Measurements from ENCODE around the gene SH3RF3. TPM values are rescaled to one million over a fixed set of nuclear protein-coding genes. Genes with fewer than 3 reads are reported as not detected.
A peak's percentile ranks its signal among the peaks of the same experiment; 100 is the strongest.

Gene SH3RF3
- total RNA-seq, result under 1 TPM; 0.27 to 0.31 TPM
- polyA plus RNA-seq, result 0.24 TPM

DNA sequence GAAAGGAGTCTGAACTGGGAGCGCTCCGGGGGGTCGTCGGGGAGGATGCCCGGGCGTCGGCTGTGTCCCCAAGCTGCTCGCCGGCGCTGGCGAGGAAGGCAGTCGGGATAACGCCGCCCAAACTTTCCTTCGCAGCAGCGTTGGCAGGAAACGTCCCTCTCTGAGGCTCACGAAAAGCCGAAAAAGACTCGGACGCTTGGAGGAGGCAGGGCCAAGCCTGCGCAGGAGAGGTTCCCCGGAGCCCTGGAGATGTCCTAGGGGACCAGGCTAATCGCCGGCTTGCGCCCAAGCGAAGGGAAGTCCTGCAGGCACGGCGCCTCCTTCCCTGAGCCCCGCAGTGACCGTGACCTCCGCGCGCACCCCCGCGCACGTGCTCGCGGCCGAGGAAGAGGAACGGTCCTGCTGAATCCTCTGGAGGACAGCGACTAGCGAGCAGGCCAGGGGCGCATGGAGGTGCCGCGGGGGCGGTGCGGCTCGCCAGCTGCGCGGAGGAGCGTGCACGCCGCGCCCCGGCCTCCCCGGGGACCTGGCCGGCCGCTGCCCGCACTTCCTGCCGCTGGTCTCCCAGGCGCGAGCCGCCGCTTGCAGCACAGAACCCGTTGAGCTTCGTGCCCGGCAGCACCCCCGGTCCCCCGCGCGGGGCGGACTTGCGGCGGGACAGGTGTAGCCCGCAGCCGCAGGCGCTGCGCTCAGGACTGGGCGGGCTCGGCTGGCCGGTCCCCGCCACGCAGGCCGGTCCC, at the start of gene SH3RF3:
TSS of gene SH3RF3 (plus strand) at position 590 of the 740 bp plus-strand sequence.
- peak in 2 of 5 donors; percentile 13 to 41 for DNase-seq
- Histone ChIP-seq H3K4me3 (ENCODE audit: low read length) (peak within 1 kb of the TSS; percentile 63), H3K27me3 (ENCODE audit: insufficient read depth, low read length, poor library complexity, severe bottlenecking) (no peaks in the 10 kb centered on the region), H3K27ac (ENCODE audit: low read depth, low read length) (no peak within 1 kb of the TSS), H3K36me3 (ENCODE audit: insufficient read depth, low read length) (no peaks in the 10 kb centered on the region), H3K4me1 (ENCODE audit: insufficient read depth, low read length) (peaks cover 10% of the 10 kb centered on the region), H3K9me3 (ENCODE audit: low read length) (no peaks in the 10 kb centered on the region)
- ChIA-PET POLR2A (interaction anchor here (2.1 kb wide), 1 partner anchor 97 kb away, joined by 11 read pairs; no protein-coding TSS in a partner anchor), CTCF (interaction anchor here (0.6 to 2.0 kb wide), 7 partner anchors 67 to 381 kb away, joined by 3 to 14 read pairs (median 3); no protein-coding TSS in a partner anchor)
- H3K4me1 Mint-ChIP-seq, result peaks cover 11 to 17% (median 16%) of the 10 kb centered on the region in 3 donors
- no peaks in the 10 kb centered on the region for H3K9me3 Mint-ChIP-seq
- peak within 1 kb of the TSS; percentile 82 to 88 (median 86) for H3K4me3 Mint-ChIP-seq
- no peaks in the 10 kb centered on the region for H3K36me3 Mint-ChIP-seq
- peak within 1 kb of the TSS in 3 of 8 donors; percentile 67 to 70 (median 68) for H3K27ac Mint-ChIP-seq
- H3K27me3 Mint-ChIP-seq, result peaks cover 29 to 59% of the 10 kb centered on the region in 2 donors

DNA sequence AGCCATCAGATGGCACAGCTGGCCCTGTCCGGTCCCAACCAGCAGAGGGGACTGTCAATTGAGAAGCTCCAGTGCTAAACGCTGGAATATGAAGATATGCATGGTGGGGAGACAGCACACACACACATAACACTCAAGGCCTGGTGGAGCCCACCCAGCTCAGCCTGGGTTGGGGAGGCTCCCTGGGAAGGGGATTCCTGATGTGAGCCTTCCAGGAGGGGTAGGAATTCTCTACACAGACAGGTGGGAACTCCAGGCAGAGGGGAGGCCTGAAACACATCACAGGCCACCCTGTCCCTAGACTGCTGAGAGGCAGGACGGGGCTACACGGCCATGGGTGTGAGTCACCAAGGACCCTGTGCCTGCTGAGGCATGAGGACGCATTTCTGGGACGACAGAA, 49.4 kb upstream of the SH3RF3 start:
- H3K36me3 ChIP-seq (ENCODE audit: insufficient read depth, low read length), result no peaks in the 10 kb centered on the region
- H3K4me1 ChIP-seq (ENCODE audit: insufficient read depth, low read length), result no peaks in the 10 kb centered on the region
- no peaks in the 10 kb centered on the region for H3K9me3 ChIP-seq (ENCODE audit: low read length)
- ChIA-PET POLR2A (no interaction called here), CTCF (no interaction called here)
- peak overlapping the region in 1 of 8 donors; percentile 50 for H3K27ac Mint-ChIP-seq
- H3K9me3 Mint-ChIP-seq, result no peaks in the 10 kb centered on the region
- H3K27ac ChIP-seq (ENCODE audit: low read depth, low read length), result no peak overlapping the region
- H3K4me3 ChIP-seq (ENCODE audit: low read length), result no peak overlapping the region
- no peaks in the 10 kb centered on the region for H3K27me3 ChIP-seq (ENCODE audit: insufficient read depth, low read length, poor library complexity, severe bottlenecking)
- H3K4me1 Mint-ChIP-seq, result peaks cover 0 to 11% (median 6%) of the 10 kb centered on the region in 3 donors
- no peak for DNase-seq
- H3K4me3 Mint-ChIP-seq, result no peak overlapping the region
- no peaks in the 10 kb centered on the region for H3K36me3 Mint-ChIP-seq
- peaks cover 5 to 7% of the 10 kb centered on the region in 2 donors for H3K27me3 Mint-ChIP-seq

DNA sequence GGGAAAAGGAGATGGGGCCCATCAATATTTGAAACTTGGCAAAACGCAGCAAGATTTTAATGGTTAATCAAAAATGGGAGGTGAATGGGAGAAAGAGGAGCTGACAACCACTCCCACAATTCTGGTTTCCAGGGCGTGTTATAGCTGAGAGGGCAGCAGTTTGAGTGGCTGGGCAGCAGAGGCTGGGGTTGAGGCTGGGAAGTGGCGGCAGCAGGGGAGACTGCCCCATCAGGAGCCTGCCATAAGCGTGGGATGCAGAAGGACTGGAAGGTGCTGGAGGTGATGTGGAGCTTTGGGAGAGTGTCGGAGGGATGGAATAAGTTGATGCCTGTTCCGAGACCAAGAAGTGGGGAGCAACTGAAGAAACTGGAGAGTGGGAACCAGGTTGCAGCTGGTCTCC, 48.9 kb upstream of the SH3RF3 start:
- Histone ChIP-seq H3K36me3 (ENCODE audit: insufficient read depth, low read length) (no peaks in the 10 kb centered on the region), H3K27ac (ENCODE audit: low read depth, low read length) (no peak overlapping the region), H3K27me3 (ENCODE audit: insufficient read depth, low read length, poor library complexity, severe bottlenecking) (no peaks in the 10 kb centered on the region), H3K9me3 (ENCODE audit: low read length) (no peaks in the 10 kb centered on the region), H3K4me3 (ENCODE audit: low read length) (no peak overlapping the region), H3K4me1 (ENCODE audit: insufficient read depth, low read length) (no peaks in the 10 kb centered on the region)
- Mint-ChIP-seq H3K27ac (no peak overlapping the region), H3K9me3 (no peaks in the 10 kb centered on the region), H3K36me3 (no peaks in the 10 kb centered on the region), H3K4me1 (peaks cover 0 to 11% (median 6%) of the 10 kb centered on the region in 3 donors), H3K4me3 (no peak overlapping the region), H3K27me3 (peaks cover 5 to 7% of the 10 kb centered on the region in 2 donors)
- POLR2A ChIA-PET, result no interaction called here
- CTCF ChIA-PET, result no interaction called here
- no peak for DNase-seq

DNA sequence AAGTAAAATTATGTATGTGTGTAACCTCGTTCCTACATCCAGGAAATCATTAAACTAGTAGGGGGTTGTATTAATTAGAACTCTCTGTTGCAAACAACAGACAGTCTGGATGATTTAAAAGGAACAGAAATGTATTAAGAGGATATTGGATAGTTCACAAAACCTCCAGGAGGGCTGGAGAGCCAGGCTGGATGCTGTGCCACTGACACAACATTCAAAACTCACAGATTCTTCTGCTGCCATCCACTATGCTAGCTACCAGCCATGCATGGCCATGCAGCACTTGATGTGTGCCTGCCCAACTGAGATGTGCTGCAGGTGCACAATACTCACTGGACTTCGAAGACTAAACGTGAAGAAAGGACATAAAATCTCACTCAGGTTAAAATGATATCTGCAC, 48.2 kb upstream of the SH3RF3 start:
- DNase-seq, result no peak
- Histone ChIP-seq H3K4me1 (ENCODE audit: insufficient read depth, low read length) (no peaks in the 10 kb centered on the region), H3K36me3 (ENCODE audit: insufficient read depth, low read length) (no peaks in the 10 kb centered on the region), H3K4me3 (ENCODE audit: low read length) (no peak overlapping the region), H3K9me3 (ENCODE audit: low read length) (no peaks in the 10 kb centered on the region), H3K27me3 (ENCODE audit: insufficient read depth, low read length, poor library complexity, severe bottlenecking) (no peaks in the 10 kb centered on the region), H3K27ac (ENCODE audit: low read depth, low read length) (no peak overlapping the region)
- ChIA-PET POLR2A (no interaction called here), CTCF (no interaction called here)
- Mint-ChIP-seq H3K27me3 (peaks cover 2 to 5% of the 10 kb centered on the region in 2 donors), H3K36me3 (no peaks in the 10 kb centered on the region), H3K27ac (peak overlapping the region in 2 of 8 donors; percentile 30 to 32), H3K4me1 (peaks cover 0 to 7% (median 2%) of the 10 kb centered on the region in 3 donors), H3K9me3 (no peaks in the 10 kb centered on the region), H3K4me3 (no peak overlapping the region)

DNA sequence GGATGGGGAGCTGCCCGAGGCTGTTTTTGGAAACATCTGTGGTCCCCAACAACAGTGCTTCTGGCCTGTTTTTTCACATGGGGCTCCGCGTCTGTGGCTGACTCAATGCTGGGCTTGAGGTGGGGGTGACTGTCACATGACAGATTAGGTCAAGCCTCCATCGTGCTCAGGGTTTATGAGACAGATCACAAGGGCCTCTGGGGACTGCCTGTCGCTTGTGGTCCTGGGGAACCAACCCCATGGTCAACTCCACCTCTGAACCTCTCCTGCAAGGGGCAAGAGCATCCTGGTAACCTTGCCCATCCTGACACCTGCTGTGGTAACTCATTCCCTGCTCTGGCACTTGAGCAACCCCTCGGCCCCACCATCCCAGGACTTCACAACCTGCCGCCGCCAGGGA, 47.6 kb upstream of the SH3RF3 start:
- H3K4me3 Mint-ChIP-seq, result no peak overlapping the region
- Histone ChIP-seq H3K27me3 (ENCODE audit: insufficient read depth, low read length, poor library complexity, severe bottlenecking) (no peaks in the 10 kb centered on the region), H3K27ac (ENCODE audit: low read depth, low read length) (no peak overlapping the region), H3K4me3 (ENCODE audit: low read length) (no peak overlapping the region), H3K36me3 (ENCODE audit: insufficient read depth, low read length) (no peaks in the 10 kb centered on the region), H3K9me3 (ENCODE audit: low read length) (no peaks in the 10 kb centered on the region), H3K4me1 (ENCODE audit: insufficient read depth, low read length) (no peaks in the 10 kb centered on the region)
- H3K36me3 Mint-ChIP-seq, result no peaks in the 10 kb centered on the region
- ChIA-PET CTCF (no interaction called here), POLR2A (no interaction called here)
- peaks cover 0 to 4% (median 0%) of the 10 kb centered on the region in 3 donors for H3K4me1 Mint-ChIP-seq
- peak overlapping the region in 1 of 8 donors; percentile 52 for H3K27ac Mint-ChIP-seq
- no peaks in the 10 kb centered on the region for H3K9me3 Mint-ChIP-seq
- DNase-seq, result no peak
- H3K27me3 Mint-ChIP-seq, result peaks cover 2 to 5% of the 10 kb centered on the region in 2 donors

DNA sequence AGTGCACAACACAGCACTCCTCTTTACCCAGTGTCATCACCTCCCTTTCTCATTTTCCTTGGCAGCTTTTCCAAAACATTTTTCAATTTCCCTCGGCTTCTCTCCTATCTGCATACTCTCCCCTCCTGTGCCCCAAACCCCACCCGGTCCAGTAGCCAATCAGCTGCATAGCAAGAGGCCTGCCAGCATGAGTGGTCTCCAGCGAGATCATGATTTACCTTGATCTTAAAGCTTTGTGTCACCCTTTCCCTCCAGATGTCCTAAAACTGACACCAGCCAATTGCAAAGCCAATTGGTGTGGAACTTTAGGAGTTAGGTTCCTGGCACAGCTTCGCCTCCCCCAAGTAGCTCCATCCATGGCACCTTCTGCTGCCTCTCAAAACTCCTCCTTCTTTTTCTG, 45.2 kb upstream of the SH3RF3 start:
- H3K27me3 Mint-ChIP-seq, result peaks cover 3 to 5% of the 10 kb centered on the region in 2 donors
- no peak for DNase-seq
- Histone ChIP-seq H3K27ac (ENCODE audit: low read depth, low read length) (no peak overlapping the region), H3K4me3 (ENCODE audit: low read length) (no peak overlapping the region), H3K9me3 (ENCODE audit: low read length) (no peaks in the 10 kb centered on the region), H3K27me3 (ENCODE audit: insufficient read depth, low read length, poor library complexity, severe bottlenecking) (no peaks in the 10 kb centered on the region), H3K4me1 (ENCODE audit: insufficient read depth, low read length) (no peaks in the 10 kb centered on the region), H3K36me3 (ENCODE audit: insufficient read depth, low read length) (no peaks in the 10 kb centered on the region)
- H3K4me1 Mint-ChIP-seq, result peaks cover 2 to 4% (median 4%) of the 10 kb centered on the region in 3 donors
- H3K4me3 Mint-ChIP-seq, result no peak overlapping the region
- POLR2A ChIA-PET, result no interaction called here
- H3K36me3 Mint-ChIP-seq, result no peaks in the 10 kb centered on the region
- no peak overlapping the region for H3K27ac Mint-ChIP-seq
- peaks cover 0 to 2% (median 0%) of the 10 kb centered on the region in 5 donors for H3K9me3 Mint-ChIP-seq
- CTCF ChIA-PET, result interaction anchor here (0.5 kb wide), 1 partner anchor 23 kb away, joined by 3 read pairs; no protein-coding TSS in a partner anchor

DNA sequence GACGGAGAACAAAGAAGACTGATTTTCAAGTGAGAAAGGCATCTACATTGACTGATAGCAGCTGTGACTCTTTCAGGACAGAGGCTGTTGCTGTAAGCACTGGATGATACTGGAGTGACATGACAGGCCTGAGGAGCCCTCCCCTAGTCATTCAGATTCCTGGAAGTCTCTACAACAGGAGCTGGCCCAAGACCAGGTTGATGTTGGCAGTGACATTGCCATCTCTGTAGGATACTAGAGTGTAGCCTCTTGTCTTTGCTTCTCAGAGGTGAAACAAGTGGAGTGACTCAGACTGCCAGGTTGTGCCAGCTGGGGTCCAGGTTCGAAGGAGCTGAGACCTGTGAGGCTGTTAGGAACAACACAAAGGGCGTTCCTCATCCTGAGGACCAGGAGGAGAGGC, 44.7 kb upstream of the SH3RF3 start:
- Mint-ChIP-seq H3K4me1 (peaks cover 2 to 4% (median 4%) of the 10 kb centered on the region in 3 donors), H3K36me3 (no peaks in the 10 kb centered on the region), H3K27me3 (peaks cover 3 to 5% of the 10 kb centered on the region in 2 donors), H3K27ac (no peak overlapping the region), H3K4me3 (no peak overlapping the region), H3K9me3 (peaks cover 0 to 3% (median 0%) of the 10 kb centered on the region in 5 donors)
- Histone ChIP-seq H3K4me3 (ENCODE audit: low read length) (no peak overlapping the region), H3K36me3 (ENCODE audit: insufficient read depth, low read length) (no peaks in the 10 kb centered on the region), H3K4me1 (ENCODE audit: insufficient read depth, low read length) (no peaks in the 10 kb centered on the region), H3K27ac (ENCODE audit: low read depth, low read length) (no peak overlapping the region), H3K27me3 (ENCODE audit: insufficient read depth, low read length, poor library complexity, severe bottlenecking) (no peaks in the 10 kb centered on the region), H3K9me3 (ENCODE audit: low read length) (no peaks in the 10 kb centered on the region)
- no peak for DNase-seq
- POLR2A ChIA-PET, result no interaction called here
- CTCF ChIA-PET, result no interaction called here

DNA sequence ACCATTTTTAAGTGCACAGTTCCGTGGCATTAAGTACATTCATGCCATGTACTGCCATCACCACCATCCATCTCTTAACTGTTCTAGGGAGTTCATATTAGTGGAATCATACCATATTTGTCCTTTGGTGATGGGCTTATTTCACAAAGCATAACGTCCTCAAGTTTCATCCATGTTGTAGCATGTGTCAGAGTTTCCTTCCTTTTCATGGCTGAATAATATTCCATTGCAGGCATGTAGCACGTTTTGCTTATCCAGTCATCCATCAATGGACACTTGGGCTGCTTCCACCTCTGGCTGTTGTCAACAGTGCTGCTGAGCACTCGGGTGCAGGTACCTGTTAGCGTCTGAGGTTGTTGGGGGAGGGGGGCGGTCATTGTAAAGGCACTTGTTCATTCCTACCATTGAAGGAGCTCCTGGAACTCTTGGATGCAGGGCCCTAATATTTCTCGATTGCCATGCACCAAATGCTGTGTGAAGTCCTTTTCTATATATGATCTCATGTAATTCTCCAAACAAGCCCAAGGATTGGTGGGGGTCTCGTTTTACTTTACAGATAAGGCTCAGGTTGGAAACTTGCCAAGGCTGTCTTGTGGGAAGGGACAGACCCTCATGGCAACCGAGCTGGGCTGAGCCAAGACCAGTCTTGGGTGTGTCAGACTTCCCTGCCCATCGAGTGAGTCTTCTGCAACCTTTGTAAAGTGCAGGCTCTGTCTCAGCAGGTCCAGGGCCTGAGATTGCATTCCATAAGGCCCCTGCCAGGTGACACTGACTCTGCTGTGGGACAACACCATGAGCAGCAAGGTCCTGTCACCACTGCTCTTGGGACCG, 42.9 kb upstream of the SH3RF3 start:
- no peak overlapping the region for H3K4me3 ChIP-seq (ENCODE audit: low read length)
- POLR2A ChIA-PET, result no interaction called here
- CTCF ChIA-PET, result no interaction called here
- no peak for DNase-seq
- H3K27me3 ChIP-seq (ENCODE audit: insufficient read depth, low read length, poor library complexity, severe bottlenecking), result no peaks in the 10 kb centered on the region
- H3K4me1 ChIP-seq (ENCODE audit: insufficient read depth, low read length), result no peaks in the 10 kb centered on the region
- Mint-ChIP-seq H3K9me3 (peaks cover 0 to 3% (median 1%) of the 10 kb centered on the region in 5 donors), H3K27ac (no peak overlapping the region), H3K4me3 (no peak overlapping the region), H3K27me3 (peaks cover 5% of the 10 kb centered on the region in 2 donors), H3K36me3 (no peaks in the 10 kb centered on the region), H3K4me1 (peaks cover 0 to 4% (median 2%) of the 10 kb centered on the region in 3 donors)
- no peak overlapping the region for H3K27ac ChIP-seq (ENCODE audit: low read depth, low read length)
- no peaks in the 10 kb centered on the region for H3K9me3 ChIP-seq (ENCODE audit: low read length)
- no peaks in the 10 kb centered on the region for H3K36me3 ChIP-seq (ENCODE audit: insufficient read depth, low read length)

Measured in CD8-positive, alpha-beta memory T cell (primary cell).